Sigmoid colon (tissue), 7 donors: Measurements from ENCODE around the gene ST6GAL2. TPM values are rescaled to one million over a fixed set of nuclear protein-coding genes. Genes with fewer than 3 reads are reported as not detected.

Experiments used
- DNase-seq: peaks from one replicate; pipeline ENCODE4 v3.0.0-alpha.2; 2019
- H3K27ac ChIP-seq, 4 donors: fragments of 200-600 bp; sonication (generic); one replicate each; pipeline ENCODE4 v1.5.1; 2016 to 2019; ENCODE audit warnings: mild to moderate bottlenecking in 1 of 4
- H3K27me3 ChIP-seq, 3 donors: fragments of 200-600 bp; sonication (generic); one replicate each; pipeline ENCODE4 v1.5.1; 2019; ENCODE audit warnings: mild to moderate bottlenecking in 1 of 3
- H3K36me3 ChIP-seq, 4 donors: fragments of 200-600 bp; sonication (generic); one replicate each; pipeline ENCODE4 v1.5.1; 2016 to 2019
- H3K4me1 ChIP-seq, 4 donors: fragments of 200-600 bp; sonication (generic); one replicate each; pipeline ENCODE4 v1.5.1; 2017 to 2019
- H3K4me3 ChIP-seq, 4 donors: fragments of 200-600 bp; sonication (generic); one replicate each; pipeline ENCODE4 v1.5.1; 2017 to 2019; ENCODE audit warnings: mild to moderate bottlenecking in 2 of 4, moderate library complexity in 1 of 4
- H3K9me3 ChIP-seq, 4 donors: fragments of 200-600 bp in 3 of 4; sonication (generic) in 3 of 4; one replicate each; pipeline versions ENCODE4 v1.5.1 to v1.6.1; 2013 to 2019
- CTCF ChIP-seq, 4 experiments: fragments of 450-650 bp in 3 of 4; fragments of 200-600 bp in 1 of 4; IDR thresholded peaks; one replicate each; pipeline ENCODE4 v1.5.1; 2016 to 2019; ENCODE audit warnings: antibody characterized with exemption in 4 of 4, mild to moderate bottlenecking in 3 of 4, moderate library complexity in 2 of 4
- EP300 ChIP-seq, 4 donors: sonication (generic); formaldehyde crosslinking; IDR thresholded peaks; one replicate each; pipeline ENCODE4 v1.6.1; 2017; ENCODE audit warnings: antibody characterized with exemption in 4 of 4
- POLR2A ChIP-seq, 2 donors: fragments of 450-650 bp; IDR thresholded peaks; one replicate each; pipeline ENCODE4 v1.6.1; 2016; ENCODE audit warnings: antibody characterized with exemption in 2 of 2, mild to moderate bottlenecking in 2 of 2, moderate library complexity in 2 of 2
- POLR2AphosphoS5 ChIP-seq, 4 donors: sonication (generic); formaldehyde crosslinking; IDR thresholded peaks; one replicate each; pipeline ENCODE4 v1.6.1; 2017; ENCODE audit warnings: antibody characterized with exemption in 4 of 4
- WGBS, 2 donors: extraction: QIAGEN DNeasy Blood & Tissue Kit; methylation state at CpG; one replicate each; pipeline ENCODE4 v1.1.7; 2013; 5-methylcytosine and 5-hydroxymethylcytosine counted together
- intact Hi-C: fragments of 100-400 bp; cut with DNase I; formaldehyde crosslinking; loops from one replicate; pipeline ENCODE4 v1.15.1; 2023
- polyA plus RNA-seq, 3 donors: library from polyadenylated mRNA; stranded (reverse); fragments of 200-250 nt; gene quantifications; one replicate each; pipeline ENCODE4 v1.2.3, GENCODE V29; 2013
- total RNA-seq, 4 donors: library from RNA; depleted of rRNA; stranded (reverse); fragments of >200 nt; gene quantifications; one replicate each; pipeline ENCODE4 v1.1.0, GENCODE V29; 2016
- donor health status: healthy with polysubstance abuse.
- donor health status: Bipolar disorder and iron deficiency.
- donor health status: healthy.

The ST6GAL2 gene
- total and polyA plus RNA-seq, 7 donors: under 0.01 to 6.2 (median 0.83) TPM

- Histone ChIP-seq H3K9me3 (no peaks in the 10 kb centered on the region), H3K4me3 (no peak overlapping the region), H3K27me3 (no peaks in the 10 kb centered on the region), H3K27ac (peak overlapping the region; percentile 19 to 65 (median 62)), H3K36me3 (no peaks in the 10 kb centered on the region), H3K4me1 (peaks cover 0 to 46% (median 20%) of the 10 kb centered on the region in 4 donors)
- no peak for TF ChIP-seq POLR2A (IDR thresholded peaks at IDR 0.05)
- TF ChIP-seq POLR2AphosphoS5 (IDR thresholded peaks at IDR 0.05): peak in 3 of 4 donors; percentile 7 to 54 (median 36)
- WGBS, 2 donors: 64 to 75% methylated on average over 7 of the region's 7 CpGs
- intact Hi-C loops: no loop called here
- DNase-seq: no peak
Observed at GRCh38 chr2:106851087-106851874, 34.7 kb downstream of the ST6GAL2 start.

- Histone ChIP-seq H3K36me3 (no peaks in the 10 kb centered on the region), H3K27ac (no peak overlapping the region), H3K27me3 (no peaks in the 10 kb centered on the region), H3K4me1 (peaks cover 0 to 36% (median 20%) of the 10 kb centered on the region in 4 donors), H3K4me3 (no peak overlapping the region), H3K9me3 (no peaks in the 10 kb centered on the region)
- 93 to 95% methylated on average over 2 of the region's 2 CpGs for WGBS, 2 donors
- TF ChIP-seq POLR2AphosphoS5 (IDR thresholded peaks at IDR 0.05): no peak
- no peak for TF ChIP-seq POLR2A (IDR thresholded peaks at IDR 0.05)
- TF ChIP-seq CTCF (IDR thresholded peaks at IDR 0.05): no peak
- TF ChIP-seq EP300 (IDR thresholded peaks at IDR 0.05): no peak
- DNase-seq: no peak
- intact Hi-C loops: no loop called here
Observed at GRCh38 chr2:106849253-106849652, 36.7 kb downstream of the ST6GAL2 start.

GRCh38 chr2:106847366-106847765 is 38.6 kb downstream of the ST6GAL2 start:
- H3K27ac ChIP-seq: no peak overlapping the region

GRCh38 chr2:106845716-106846115 is 40.3 kb downstream of the ST6GAL2 start:
- DNase-seq: no peak
- peaks cover 0 to 23% (median 16%) of the 10 kb centered on the region in 4 donors for H3K4me1 ChIP-seq

More at GRCh38 chr2:106847366-106847765, 38.6 kb downstream of the ST6GAL2 start:
- intact Hi-C loops: no loop called here
- H3K27me3 ChIP-seq: no peaks in the 10 kb centered on the region
- no peak overlapping the region for H3K4me3 ChIP-seq
- DNase-seq: no peak
- H3K4me1 ChIP-seq: peaks cover 0 to 23% (median 17%) of the 10 kb centered on the region in 4 donors
- no peaks in the 10 kb centered on the region for H3K36me3 ChIP-seq
- no peak for TF ChIP-seq POLR2AphosphoS5 (IDR thresholded peaks at IDR 0.05)
- TF ChIP-seq EP300 (IDR thresholded peaks at IDR 0.05): no peak
- TF ChIP-seq POLR2A (IDR thresholded peaks at IDR 0.05): no peak
- TF ChIP-seq CTCF (IDR thresholded peaks at IDR 0.05): no peak
- no peaks in the 10 kb centered on the region for H3K9me3 ChIP-seq
- 67 to 68% methylated on average over 2 of the region's 2 CpGs for WGBS, 2 donors

More at GRCh38 chr2:106845716-106846115, 40.3 kb downstream of the ST6GAL2 start:
- H3K27ac ChIP-seq: no peak overlapping the region
- TF ChIP-seq EP300 (IDR thresholded peaks at IDR 0.05) (no peak), POLR2AphosphoS5 (IDR thresholded peaks at IDR 0.05) (no peak), CTCF (IDR thresholded peaks at IDR 0.05) (no peak)
- H3K4me3 ChIP-seq: no peak overlapping the region
- intact Hi-C loops: no loop called here
- no peaks in the 10 kb centered on the region for H3K9me3 ChIP-seq
- 95 to 96% methylated on average over 6 of the region's 6 CpGs for WGBS, 2 donors
- no peaks in the 10 kb centered on the region for H3K27me3 ChIP-seq
- no peaks in the 10 kb centered on the region for H3K36me3 ChIP-seq
